ENCODE results near the gene GOLGB1. TPM values are rescaled to one million over a fixed set of nuclear protein-coding genes. Genes with fewer than 3 reads are reported as not detected.

GOLGB1 gene
- total RNA-seq, 2 experiments from 2014 or later = 11.5 to 30.3 TPM

- Histone ChIP-seq H3K27ac (ENCODE audit: low read depth, low read length, poor library complexity, severe bottlenecking) (no peak overlapping the region), H3K4me1 (ENCODE audit: insufficient read depth, low read length, poor library complexity, severe bottlenecking) (no peaks in the 10 kb centered on the region), H3K9me2 (ENCODE audit: insufficient read depth, low read length) (no peaks in the 10 kb centered on the region; the same call in 1 of the 2 replicates), H4K20me1 (ENCODE audit: insufficient read depth, low read length) (no peaks in the 10 kb centered on the region), H3K4me2 (ENCODE audit: low read length) (no peak overlapping the region), H3K36me3 (ENCODE audit: insufficient read depth, low read length) (peaks cover 16% of the 10 kb centered on the region), H2AFZ (ENCODE audit: low read length) (no peak overlapping the region), H3K4me3 (ENCODE audit: low read depth, low read length, poor library complexity, severe bottlenecking) (no peak overlapping the region), H3K79me2 (ENCODE audit: insufficient read depth, low read depth, low read length) (no peaks in the 10 kb centered on the region), H3K9me3 (ENCODE audit: low read length) (no peaks in the 10 kb centered on the region)
- ChIA-PET POLR2A (interaction anchor here (0.7 kb wide), 1 partner anchor 565 kb away, joined by 3 read pairs; no protein-coding TSS in a partner anchor), CTCF (ENCODE audit: unreplicated experiment) (no interaction called here)
- no peak for DNase-seq (ENCODE audit: low spot score)
- intact Hi-C loops (cut with micrococcal nuclease; ENCODE audit: unreplicated experiment) = no loop called here
- no peak for TF ChIP-seq EZH2phosphoT487 (IDR thresholded peaks at IDR 0.05; ENCODE audit: borderline replicate concordance, low read depth, low read length)
- TF ChIP-seq, protein P1, sequence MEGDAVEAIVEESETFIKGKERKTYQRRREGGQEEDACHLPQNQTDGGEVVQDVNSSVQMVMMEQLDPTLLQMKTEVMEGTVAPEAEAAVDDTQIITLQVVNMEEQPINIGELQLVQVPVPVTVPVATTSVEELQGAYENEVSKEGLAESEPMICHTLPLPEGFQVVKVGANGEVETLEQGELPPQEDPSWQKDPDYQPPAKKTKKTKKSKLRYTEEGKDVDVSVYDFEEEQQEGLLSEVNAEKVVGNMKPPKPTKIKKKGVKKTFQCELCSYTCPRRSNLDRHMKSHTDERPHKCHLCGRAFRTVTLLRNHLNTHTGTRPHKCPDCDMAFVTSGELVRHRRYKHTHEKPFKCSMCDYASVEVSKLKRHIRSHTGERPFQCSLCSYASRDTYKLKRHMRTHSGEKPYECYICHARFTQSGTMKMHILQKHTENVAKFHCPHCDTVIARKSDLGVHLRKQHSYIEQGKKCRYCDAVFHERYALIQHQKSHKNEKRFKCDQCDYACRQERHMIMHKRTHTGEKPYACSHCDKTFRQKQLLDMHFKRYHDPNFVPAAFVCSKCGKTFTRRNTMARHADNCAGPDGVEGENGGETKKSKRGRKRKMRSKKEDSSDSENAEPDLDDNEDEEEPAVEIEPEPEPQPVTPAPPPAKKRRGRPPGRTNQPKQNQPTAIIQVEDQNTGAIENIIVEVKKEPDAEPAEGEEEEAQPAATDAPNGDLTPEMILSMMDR (conservative IDR thresholded peaks at IDR 0.05; ENCODE audit: low read length) = no peak
- BruUV-seq (replicated peaks) = no TSS peak
These were observed 18.4 kb downstream of the GOLGB1 start for GRCh38 chr3:121730940-121731687.

DNA sequence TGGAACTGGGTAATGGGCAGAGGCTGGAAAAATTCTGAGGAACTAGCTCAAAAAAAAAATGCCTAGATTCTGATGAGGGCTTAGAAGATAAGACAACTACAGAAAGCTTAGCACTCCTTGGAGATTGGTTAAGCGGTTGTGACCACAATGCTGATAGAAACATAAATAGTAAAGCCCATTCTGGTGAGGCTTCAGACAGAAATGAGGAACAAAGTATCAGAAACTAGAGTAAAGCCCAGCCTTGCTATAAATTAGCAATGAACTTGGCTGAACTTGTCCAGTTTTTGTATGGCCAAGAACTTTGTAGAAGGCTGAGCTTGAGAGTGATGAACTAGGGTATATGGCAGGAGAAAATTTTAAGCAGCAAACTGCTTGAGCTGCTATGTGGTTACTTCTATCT lies 25.4 kb downstream of the GOLGB1 start:
- Histone ChIP-seq H3K27ac (ENCODE audit: low read depth, low read length, poor library complexity, severe bottlenecking) (no peak overlapping the region), H3K9me3 (ENCODE audit: low read length) (no peaks in the 10 kb centered on the region), H2AFZ (ENCODE audit: low read length) (no peak overlapping the region), H3K4me3 (ENCODE audit: low read depth, low read length, poor library complexity, severe bottlenecking) (no peak overlapping the region), H3K79me2 (ENCODE audit: insufficient read depth, low read depth, low read length) (no peaks in the 10 kb centered on the region), H3K36me3 (ENCODE audit: insufficient read depth, low read length) (peaks cover 67% of the 10 kb centered on the region), H4K20me1 (ENCODE audit: insufficient read depth, low read length) (no peaks in the 10 kb centered on the region), H3K9me2 (ENCODE audit: insufficient read depth, low read length) (no peaks in the 10 kb centered on the region), H3K4me2 (ENCODE audit: low read length) (no peak overlapping the region), H3K4me1 (ENCODE audit: insufficient read depth, low read length, poor library complexity, severe bottlenecking) (no peaks in the 10 kb centered on the region)
- intact Hi-C loops (cut with micrococcal nuclease; ENCODE audit: unreplicated experiment) = no loop called here
- ChIA-PET POLR2A (interaction anchor here (0.9 to 1.2 kb wide), 5 partner anchors 12 to 63 kb away, joined by 3 to 4 read pairs (median 4); no protein-coding TSS in a partner anchor), CTCF (ENCODE audit: unreplicated experiment) (no interaction called here)
- no TSS peak for BruUV-seq (replicated peaks)
- no peak for DNase-seq (ENCODE audit: low spot score)
- TF ChIP-seq, protein P1 (conservative IDR thresholded peaks at IDR 0.05; ENCODE audit: low read length) = no peak
- no peak for TF ChIP-seq EZH2phosphoT487 (IDR thresholded peaks at IDR 0.05; ENCODE audit: borderline replicate concordance, low read depth, low read length)

DNA sequence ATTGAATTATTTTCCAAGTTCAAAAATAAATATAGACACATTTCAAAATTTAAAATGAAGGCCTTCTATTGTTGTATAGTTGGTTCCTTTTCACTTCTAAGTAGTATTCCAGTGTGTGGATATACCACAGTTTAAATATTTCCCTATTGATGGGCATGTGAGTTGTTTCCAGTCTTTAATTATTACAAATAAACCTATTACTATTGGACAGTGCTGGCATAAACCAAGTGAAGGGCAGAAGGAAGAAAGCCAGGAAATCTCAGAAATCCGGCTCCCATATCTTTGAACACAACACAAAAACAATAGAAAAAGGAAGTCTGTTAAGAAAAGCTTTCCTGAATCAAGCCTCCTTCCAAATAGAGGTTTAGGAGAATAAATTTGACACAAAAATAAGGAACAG lies 26.1 kb downstream of the GOLGB1 start:
- no peak for DNase-seq (ENCODE audit: low spot score)
- H3K9me2 ChIP-seq (ENCODE audit: insufficient read depth, low read length) = no peaks in the 10 kb centered on the region
- TF ChIP-seq, protein P1 (conservative IDR thresholded peaks at IDR 0.05; ENCODE audit: low read length) = no peak
- TF ChIP-seq EZH2phosphoT487 (IDR thresholded peaks at IDR 0.05; ENCODE audit: borderline replicate concordance, low read depth, low read length) = no peak
- peaks cover under 1% of the 10 kb centered on the region for H3K4me1 ChIP-seq (ENCODE audit: insufficient read depth, low read length, poor library complexity, severe bottlenecking)
- H3K27ac ChIP-seq (ENCODE audit: low read depth, low read length, poor library complexity, severe bottlenecking) = no peak overlapping the region
- no peak overlapping the region for H2AFZ ChIP-seq (ENCODE audit: low read length)
- no peaks in the 10 kb centered on the region for H3K79me2 ChIP-seq (ENCODE audit: insufficient read depth, low read depth, low read length)
- ChIA-PET CTCF (ENCODE audit: unreplicated experiment) (no interaction called here), POLR2A (interaction anchor here (0.9 to 1.2 kb wide), 4 partner anchors 11 to 61 kb away, joined by 4 read pairs; no protein-coding TSS in a partner anchor)
- no peak overlapping the region for H3K4me3 ChIP-seq (ENCODE audit: low read depth, low read length, poor library complexity, severe bottlenecking)
- H4K20me1 ChIP-seq (ENCODE audit: insufficient read depth, low read length) = no peaks in the 10 kb centered on the region
- no peak overlapping the region for H3K4me2 ChIP-seq (ENCODE audit: low read length)
- intact Hi-C loops (cut with micrococcal nuclease; ENCODE audit: unreplicated experiment) = no loop called here
- no TSS peak for BruUV-seq (replicated peaks)
- peaks cover 64% of the 10 kb centered on the region for H3K36me3 ChIP-seq (ENCODE audit: insufficient read depth, low read length)
- H3K9me3 ChIP-seq (ENCODE audit: low read length) = no peaks in the 10 kb centered on the region

Measured in OCI-LY7 (cell line).